HG03457 (cell line): ENCODE results near the gene CDC42EP1.
"Not testable (repeated sequence)": the region's sequence is repeated elsewhere in the genome, so short reads cannot be mapped to it uniquely, and the experiment has no call there.

Experiments
- ATAC-seq: cut with Tn5 transposase; IDR thresholded peaks from one replicate; pipeline ENCODE4 v1.9.1; 2021; ENCODE audit warnings: moderate number of reproducible peaks; ENCODE audit not compliant: unreplicated experiment

The CDC42EP1 gene

DNA sequence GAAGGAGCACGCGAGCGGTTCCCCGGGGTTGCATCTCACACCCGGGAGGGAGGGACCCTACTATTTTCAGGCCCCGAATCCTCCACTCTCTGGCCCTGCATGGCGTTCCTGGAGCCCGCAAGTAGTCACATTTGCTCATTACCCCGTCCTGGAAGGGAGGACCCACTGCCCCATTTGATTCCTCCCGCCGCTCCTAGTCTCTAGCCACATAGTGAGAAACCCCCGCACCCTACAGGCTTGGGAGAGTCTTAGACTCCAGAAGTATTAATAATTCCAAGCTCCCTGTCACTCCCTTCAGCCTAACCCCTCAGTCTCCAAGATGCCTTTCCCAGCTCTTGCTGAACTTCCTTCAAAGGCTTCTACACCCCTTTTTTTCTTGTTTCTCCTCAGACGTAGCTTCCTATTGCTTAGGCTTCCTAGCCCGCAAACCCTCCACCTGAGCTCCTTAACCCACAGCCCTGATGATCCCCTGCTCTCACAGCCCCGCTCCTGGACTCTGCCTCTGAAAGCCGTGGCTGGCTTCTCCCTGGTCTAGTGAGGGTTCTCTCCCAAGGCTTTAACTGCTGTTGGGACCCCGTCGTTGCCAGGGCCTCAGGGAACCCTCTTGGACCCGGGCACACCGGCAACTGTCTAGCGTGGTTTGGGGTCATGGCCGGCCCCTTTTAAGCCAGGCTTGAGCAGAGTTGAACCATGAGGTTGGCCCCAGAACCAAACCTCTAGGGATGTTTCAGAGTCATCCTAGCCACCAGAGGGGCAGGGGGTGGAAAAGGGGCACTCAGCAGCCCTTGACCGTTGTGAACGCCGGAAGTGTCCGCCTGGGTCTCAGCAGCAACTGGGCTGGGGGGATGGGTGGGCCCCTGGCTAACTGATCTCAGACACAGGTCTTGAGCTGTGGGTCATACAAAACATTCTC, 49.2 kb downstream of the CDC42EP1 start:
- no peak for ATAC-seq

- not testable (repeated sequence) for ATAC-seq
Measured at GRCh38 chr22:37610153-37610475, 49.8 kb downstream of the CDC42EP1 start.

DNA sequence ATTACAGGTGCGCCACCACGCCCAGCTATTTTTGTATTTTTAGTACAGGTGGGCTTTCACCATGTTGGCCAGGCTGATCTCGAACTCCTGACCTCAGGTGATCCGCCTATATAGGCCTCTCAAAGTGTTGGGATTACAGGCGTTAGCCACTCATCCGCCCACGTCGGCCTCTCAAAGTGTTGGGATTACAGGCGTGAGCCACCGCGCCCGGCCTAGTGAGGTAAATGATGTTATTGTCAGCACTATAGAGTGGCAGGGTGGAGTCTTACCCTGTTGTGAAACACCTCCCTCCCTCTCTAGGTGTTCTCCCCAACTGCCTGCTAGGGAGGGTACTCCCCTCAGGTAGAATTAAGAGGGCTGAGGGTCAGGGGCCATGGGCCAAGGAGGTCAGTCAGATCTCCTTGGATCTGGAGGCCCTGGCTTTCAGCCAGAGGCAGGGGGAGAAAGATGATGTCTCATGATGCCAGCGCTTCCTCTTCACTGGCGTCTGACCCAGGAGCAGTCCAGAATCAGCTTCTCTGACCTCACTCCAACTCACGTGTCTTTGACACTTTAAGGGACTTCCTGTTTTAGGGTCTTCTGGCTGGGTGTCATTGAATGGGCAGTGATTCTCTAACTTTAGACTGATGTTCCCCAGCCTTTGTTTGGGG, 50.3 kb downstream of the CDC42EP1 start:
- no peak for ATAC-seq

DNA sequence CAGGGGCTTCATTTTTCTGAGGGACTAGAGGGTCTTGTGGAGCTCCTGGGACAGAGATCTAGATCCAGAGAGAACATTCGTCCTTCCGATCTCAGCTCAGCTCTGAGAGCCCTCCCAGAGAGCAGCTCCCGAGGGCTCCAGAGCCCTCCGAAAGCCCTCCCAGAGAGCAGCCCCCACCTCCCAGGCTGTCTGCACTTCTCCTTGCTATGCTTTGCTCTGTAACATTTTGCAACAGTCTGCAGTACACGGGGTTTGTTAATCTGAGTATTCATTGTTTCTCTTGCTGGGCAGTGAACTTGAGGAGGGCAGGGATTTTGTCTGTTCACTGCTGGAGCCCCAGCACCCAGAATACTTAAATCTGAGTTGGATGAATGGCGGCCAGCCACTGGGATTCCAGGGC, 50.9 kb downstream of the CDC42EP1 start:
- ATAC-seq = no peak

DNA sequence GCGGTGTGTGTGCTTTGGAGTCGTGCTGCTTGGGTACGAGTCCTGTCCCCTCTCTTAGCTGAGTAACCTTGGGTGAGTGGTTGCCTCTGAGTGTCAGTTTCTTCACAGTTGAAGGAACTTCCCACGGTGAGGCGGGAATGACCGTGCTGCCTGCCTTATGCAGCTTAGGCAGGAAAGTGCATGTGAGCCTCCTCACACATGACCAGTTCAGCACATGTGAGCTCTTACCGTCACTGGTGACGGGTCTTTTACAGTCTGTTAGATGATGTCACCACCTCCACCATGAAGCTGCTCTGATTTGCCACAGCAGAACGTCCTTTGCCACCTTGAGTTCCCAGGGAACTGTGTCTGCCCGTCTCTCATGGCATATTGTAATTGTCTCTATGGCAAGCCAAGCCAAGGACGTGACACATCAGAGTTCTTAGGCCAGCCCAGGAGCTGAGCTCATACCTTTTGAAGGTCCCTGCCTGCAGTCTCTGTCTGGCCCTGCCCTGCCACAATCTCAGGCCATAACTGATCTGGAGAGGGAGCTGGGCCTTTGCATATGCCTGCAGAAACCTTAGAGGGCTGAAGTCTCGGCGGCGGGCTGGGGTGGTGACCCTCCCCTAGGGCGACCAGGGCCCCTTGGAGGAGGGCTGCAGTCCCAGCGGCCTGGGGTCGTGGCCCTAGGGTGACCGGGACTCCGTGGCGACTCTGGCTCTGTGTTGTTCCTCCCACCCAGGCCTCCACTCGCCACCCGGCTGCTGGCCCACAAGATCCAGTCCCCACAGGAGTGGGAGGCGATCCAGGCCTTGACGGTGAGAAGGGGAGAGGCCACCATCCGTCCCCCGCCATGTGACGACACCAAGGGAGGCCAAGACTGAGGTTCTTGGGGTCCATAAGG, 56.2 kb downstream of the CDC42EP1 start:
- ATAC-seq = no peak

GRCh38 chr22:37617431-37617830, 57.2 kb downstream of the CDC42EP1 start:
- ATAC-seq = no peak

GRCh38 chr22:37618072-37618656, 57.9 kb downstream of the CDC42EP1 start:
- no peak for ATAC-seq

GRCh38 chr22:37618674-37619073, 58.4 kb downstream of the CDC42EP1 start:
- ATAC-seq = no peak
